GM21825 (cell line): ENCODE data around the gene NR2C2.

Source experiments
- ATAC-seq: cut with Tn5 transposase; IDR thresholded peaks from one replicate; pipeline ENCODE4 v1.9.1; 2021; ENCODE audit warnings: mild to moderate bottlenecking, moderate library complexity; ENCODE audit not compliant: unreplicated experiment

Gene NR2C2

DNA sequence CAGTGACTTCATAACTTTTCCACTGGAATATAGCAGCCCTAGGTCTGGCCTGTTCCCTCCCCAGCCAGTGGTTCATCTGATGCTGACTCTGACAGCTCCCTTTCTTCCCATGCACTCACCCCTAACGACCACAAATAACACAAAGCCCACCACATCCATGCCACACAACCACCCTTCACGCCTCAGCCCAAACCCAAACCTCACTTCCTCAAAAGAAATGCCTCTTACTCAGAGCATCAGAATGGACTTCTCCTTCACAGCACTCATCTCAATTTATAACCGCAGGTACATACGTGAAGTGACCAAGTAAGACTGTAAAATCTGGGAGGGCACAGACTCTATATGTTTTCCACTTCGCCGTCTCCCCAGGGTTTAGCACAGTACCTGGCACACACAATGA is 150.5 kb downstream of the NR2C2 start:
- ATAC-seq: no peak
